ENCODE data around the gene ADAP2.

DNA sequence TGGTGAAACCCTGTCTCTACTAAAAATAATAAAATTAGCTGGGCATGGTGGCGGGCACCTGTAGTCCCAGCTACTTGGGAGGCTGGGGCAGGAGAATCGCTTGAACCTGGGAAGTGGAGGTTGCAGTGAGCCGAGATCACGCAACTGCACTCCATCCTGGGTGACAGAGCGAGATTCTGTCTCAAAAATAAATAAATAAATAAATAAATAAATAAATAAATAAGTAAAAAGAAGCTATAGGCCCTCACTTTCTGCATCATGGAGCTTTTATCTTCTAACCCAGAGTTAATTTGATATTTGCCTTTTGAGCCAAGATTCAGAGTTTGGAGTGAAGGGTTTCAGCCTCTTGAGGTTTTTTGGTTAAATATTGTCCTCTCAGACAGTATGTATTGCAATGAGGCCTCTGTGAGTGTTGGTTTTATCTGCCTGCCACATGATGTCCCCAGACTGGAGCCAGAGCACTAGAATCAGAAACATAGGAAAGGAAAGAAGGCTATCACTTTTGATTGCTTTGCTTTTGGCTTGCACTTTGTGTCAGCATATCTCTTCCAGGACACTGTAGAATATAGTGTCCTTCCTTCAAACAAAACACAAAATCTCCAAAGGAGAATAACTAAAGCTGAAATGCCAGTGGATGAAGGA is 81.6 kb downstream of the ADAP2 start:
- TF ChIP-seq, protein P1, sequence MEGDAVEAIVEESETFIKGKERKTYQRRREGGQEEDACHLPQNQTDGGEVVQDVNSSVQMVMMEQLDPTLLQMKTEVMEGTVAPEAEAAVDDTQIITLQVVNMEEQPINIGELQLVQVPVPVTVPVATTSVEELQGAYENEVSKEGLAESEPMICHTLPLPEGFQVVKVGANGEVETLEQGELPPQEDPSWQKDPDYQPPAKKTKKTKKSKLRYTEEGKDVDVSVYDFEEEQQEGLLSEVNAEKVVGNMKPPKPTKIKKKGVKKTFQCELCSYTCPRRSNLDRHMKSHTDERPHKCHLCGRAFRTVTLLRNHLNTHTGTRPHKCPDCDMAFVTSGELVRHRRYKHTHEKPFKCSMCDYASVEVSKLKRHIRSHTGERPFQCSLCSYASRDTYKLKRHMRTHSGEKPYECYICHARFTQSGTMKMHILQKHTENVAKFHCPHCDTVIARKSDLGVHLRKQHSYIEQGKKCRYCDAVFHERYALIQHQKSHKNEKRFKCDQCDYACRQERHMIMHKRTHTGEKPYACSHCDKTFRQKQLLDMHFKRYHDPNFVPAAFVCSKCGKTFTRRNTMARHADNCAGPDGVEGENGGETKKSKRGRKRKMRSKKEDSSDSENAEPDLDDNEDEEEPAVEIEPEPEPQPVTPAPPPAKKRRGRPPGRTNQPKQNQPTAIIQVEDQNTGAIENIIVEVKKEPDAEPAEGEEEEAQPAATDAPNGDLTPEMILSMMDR (IDR thresholded peaks at IDR 0.05) = no peak
- TF ChIP-seq ZFX (IDR thresholded peaks at IDR 0.05; ENCODE audit: borderline replicate concordance) = no peak

All from 22Rv1 (cell line).